ENCODE data around the gene ZNF862. TPM values are rescaled to one million over a fixed set of nuclear protein-coding genes. Genes with fewer than 3 reads are reported as not detected.

Gene ZNF862
- total RNA-seq, 2 donors from 2014 or later = 18.8 to 19.1 TPM

DNA sequence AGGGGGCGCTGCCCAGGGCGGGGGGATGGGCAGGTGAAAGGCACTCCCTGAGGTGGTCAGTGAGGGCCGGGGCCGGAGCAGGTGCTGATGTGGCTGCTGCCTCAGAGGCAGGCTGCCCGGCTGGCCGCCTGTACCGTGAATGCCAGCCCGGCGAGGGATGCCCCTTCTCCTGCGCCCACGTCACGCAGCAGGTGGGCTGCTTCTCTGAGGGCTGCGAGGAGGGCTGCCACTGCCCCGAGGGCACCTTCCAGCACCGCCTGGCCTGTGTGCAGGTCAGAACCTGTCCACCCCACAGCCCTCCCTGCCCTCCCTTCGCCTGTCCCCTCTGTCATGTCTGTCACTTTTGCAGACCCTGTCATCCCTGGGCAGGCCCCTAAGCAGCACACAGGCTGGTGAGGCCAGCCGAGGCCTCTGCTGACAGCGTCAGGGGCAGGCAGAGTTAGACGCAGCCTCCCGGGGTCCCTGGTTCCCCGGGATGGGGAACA lies 21.9 kb upstream of the ZNF862 start:
- no peak overlapping the region for H3K4me3 Mint-ChIP-seq

DNA sequence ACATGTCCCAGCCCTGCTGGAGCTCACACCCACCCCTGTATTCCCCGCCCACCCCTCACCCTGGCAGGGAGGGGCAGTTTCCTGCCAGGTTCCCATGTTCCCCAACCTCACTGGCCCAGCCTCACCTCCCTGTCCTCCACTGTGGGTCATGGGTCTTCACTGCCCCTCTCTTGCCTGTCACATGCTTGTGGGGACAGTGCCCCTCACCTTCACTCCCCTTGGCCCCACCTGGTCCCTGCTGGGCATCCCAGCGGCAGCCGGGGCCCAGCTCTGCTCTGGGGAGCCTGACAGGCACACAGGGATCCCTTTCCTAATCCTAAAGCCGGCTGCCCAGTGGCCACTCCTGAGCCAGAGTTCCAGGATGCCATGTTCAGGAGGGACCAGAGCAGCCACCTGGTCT lies 21.4 kb upstream of the ZNF862 start:
- H3K9me3 Mint-ChIP-seq = no peaks in the 10 kb centered on the region
- no peaks in the 10 kb centered on the region for H3K36me3 Mint-ChIP-seq
- no peaks in the 10 kb centered on the region for H3K4me1 Mint-ChIP-seq (ENCODE audit: low read depth in 2 of 2)
- DNase-seq (ENCODE audit: low spot score) (no peak), ATAC-seq (no peak)
- H3K4me3 Mint-ChIP-seq = no peak overlapping the region
- H3K27me3 Mint-ChIP-seq = no peaks in the 10 kb centered on the region
- no peak overlapping the region for H3K27ac Mint-ChIP-seq

More for the DNA sequence above, 21.9 kb upstream of the ZNF862 start:
- H3K36me3 Mint-ChIP-seq = no peaks in the 10 kb centered on the region
- H3K27me3 Mint-ChIP-seq = no peaks in the 10 kb centered on the region
- DNase-seq (ENCODE audit: low spot score) = no peak
- no peaks in the 10 kb centered on the region for H3K4me1 Mint-ChIP-seq (ENCODE audit: low read depth in 2 of 2)
- H3K9me3 Mint-ChIP-seq = no peaks in the 10 kb centered on the region
- no peak overlapping the region for H3K27ac Mint-ChIP-seq
- ATAC-seq = no peak

DNA sequence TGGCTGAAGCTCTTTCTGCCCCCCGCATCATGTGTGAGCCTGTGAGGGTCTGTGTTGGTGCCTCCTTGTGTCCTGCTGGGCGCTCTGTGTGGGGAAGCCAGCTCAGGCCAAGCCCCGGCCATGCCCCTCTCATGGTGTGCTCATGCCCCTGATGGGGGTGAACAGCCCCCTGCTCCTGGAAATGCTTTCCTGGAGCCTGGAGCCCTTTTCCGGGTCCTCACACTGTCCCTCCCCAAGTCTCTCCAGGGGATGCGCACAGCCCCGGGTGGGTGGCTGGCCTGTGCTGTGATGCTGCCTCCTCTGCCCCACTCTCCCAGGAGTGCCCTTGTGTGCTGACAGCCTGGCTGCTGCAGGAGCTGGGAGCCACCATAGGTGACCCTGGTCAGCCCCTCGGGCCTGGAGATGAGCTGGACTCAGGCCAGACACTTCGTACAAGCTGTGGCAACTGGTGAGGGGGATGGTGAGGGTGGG lies 20.8 kb upstream of the ZNF862 start:
- ATAC-seq = no peak
- DNase-seq (ENCODE audit: low spot score) = no peak

DNA sequence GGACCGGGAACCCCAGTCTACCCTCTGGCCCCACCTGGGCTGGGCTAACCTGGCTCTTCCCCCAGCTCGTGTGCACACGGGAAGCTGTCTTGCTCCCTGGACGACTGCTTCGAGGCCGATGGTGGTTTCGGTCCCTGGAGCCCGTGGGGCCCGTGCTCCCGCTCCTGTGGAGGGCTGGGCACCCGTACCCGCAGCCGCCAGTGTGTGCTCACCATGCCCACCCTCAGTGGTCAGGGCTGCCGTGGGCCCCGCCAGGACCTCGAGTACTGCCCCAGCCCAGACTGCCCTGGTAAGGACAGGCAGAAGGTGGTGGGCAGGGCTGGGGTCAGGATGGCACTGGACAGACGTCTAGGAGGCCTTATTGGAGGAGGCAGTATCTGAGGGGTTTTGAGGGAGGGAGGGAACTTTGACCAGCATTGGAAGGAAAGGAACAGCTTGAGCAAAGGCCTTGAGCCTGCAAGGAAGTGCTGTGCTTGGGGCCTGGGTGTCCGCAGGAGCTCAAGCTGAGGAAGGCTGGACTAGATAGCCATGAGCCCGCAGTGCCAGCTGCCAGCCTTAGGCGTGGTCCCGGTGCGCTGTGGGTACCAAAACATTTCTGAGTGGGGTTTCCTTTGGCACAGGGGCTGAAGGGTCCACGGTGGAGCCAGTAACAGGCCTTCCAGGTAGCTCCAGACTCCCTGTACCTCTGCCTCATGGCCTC lies 20.2 kb upstream of the ZNF862 start:
- no peaks in the 10 kb centered on the region for H3K4me1 Mint-ChIP-seq (ENCODE audit: low read depth in 2 of 2)
- DNase-seq (ENCODE audit: low spot score) (no peak), ATAC-seq (no peak)
- H3K36me3 Mint-ChIP-seq = no peaks in the 10 kb centered on the region
- no peaks in the 10 kb centered on the region for H3K9me3 Mint-ChIP-seq
- no peaks in the 10 kb centered on the region for H3K27me3 Mint-ChIP-seq
- no peak overlapping the region for H3K27ac Mint-ChIP-seq
- no peak overlapping the region for H3K4me3 Mint-ChIP-seq

More for the DNA sequence above, 20.8 kb upstream of the ZNF862 start:
- Mint-ChIP-seq H3K27me3 (no peaks in the 10 kb centered on the region), H3K4me3 (no peak overlapping the region), H3K4me1 (ENCODE audit: low read depth in 2 of 2) (no peaks in the 10 kb centered on the region), H3K27ac (no peak overlapping the region), H3K36me3 (no peaks in the 10 kb centered on the region), H3K9me3 (no peaks in the 10 kb centered on the region)

DNA sequence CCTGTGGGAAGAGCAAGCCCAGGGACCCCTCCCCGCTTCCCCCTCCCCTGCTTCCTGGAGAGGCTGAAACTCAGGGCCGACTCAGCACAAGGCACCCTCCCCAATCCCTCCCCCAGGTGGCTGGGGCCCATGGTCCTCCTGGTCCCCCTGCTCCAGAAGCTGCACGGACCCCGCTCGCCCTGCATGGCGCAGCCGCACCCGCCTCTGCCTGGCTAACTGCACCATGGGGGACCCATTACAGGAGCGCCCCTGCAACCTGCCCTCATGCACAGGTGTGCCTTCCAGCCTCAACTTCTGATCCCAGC lies 19.7 kb upstream of the ZNF862 start:
- no peak overlapping the region for H3K27ac Mint-ChIP-seq
- DNase-seq (ENCODE audit: low spot score) = no peak
- no peaks in the 10 kb centered on the region for H3K9me3 Mint-ChIP-seq
- H3K27me3 Mint-ChIP-seq = no peaks in the 10 kb centered on the region
- no peak overlapping the region for H3K4me3 Mint-ChIP-seq
- ATAC-seq = no peak
- no peaks in the 10 kb centered on the region for H3K36me3 Mint-ChIP-seq
- no peaks in the 10 kb centered on the region for H3K4me1 Mint-ChIP-seq (ENCODE audit: low read depth in 2 of 2)

DNA sequence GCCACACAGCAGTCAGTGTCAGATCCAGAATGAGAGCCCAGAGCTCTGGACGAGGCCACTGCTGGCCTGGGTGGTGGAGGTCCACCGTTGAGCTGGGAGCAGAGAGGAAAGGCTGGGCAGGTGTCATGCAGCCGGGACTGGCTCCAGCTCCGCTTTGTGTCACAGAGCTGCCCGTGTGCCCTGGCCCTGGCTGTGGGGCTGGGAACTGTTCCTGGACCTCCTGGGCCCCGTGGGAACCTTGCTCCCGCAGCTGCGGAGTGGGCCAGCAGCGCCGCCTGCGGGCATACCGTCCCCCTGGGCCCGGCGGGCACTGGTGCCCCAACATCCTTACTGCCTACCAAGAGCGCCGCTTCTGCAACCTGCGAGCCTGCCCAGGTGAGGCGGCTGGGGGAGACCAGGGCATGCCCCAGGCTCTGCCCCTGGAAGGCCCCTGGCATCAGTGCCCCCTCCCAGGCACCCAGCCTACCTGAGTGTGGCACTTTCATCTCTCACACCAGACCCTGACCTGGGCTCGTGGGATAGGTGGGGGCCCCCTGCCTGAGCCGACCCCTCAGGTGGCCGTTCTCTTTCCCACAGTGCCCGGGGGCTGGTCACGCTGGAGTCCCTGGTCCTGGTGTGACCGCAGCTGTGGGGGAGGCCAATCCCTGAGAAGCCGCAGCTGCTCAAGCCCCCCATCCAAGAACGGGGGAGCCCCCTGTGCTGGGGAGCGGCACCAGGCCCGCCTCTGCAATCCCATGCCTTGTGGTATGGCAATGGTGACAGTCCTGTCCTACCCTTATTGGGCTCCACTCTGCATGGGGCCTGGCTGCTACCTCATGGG lies 18.8 kb upstream of the ZNF862 start:
- Mint-ChIP-seq H3K4me1 (ENCODE audit: low read depth in 2 of 2) (no peaks in the 10 kb centered on the region), H3K9me3 (no peaks in the 10 kb centered on the region), H3K4me3 (no peak overlapping the region), H3K27me3 (no peaks in the 10 kb centered on the region), H3K27ac (no peak overlapping the region), H3K36me3 (no peaks in the 10 kb centered on the region)
- ATAC-seq = no peak
- DNase-seq (ENCODE audit: low spot score) = no peak

DNA sequence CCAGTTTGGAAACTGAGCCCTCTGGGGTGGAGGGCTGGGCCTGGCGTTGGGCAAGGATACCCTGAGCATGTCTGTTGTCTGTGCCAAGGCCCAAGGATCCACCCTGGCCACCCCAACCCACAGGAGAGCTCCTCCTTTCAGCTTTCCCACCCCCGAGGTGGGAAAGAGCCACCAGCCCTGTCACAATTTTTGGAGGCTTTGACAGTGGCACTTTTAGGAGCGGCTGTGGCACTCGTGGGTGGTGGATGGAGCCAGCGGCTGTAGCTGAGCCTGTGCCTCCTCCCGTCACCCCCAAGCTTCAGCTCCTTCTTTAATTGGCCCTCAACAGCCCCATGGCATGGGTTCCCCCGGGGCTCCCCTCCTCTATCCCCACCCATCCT lies 18.2 kb upstream of the ZNF862 start:
- ATAC-seq = no peak
- no peak for DNase-seq (ENCODE audit: low spot score)
- no peaks in the 10 kb centered on the region for H3K27me3 Mint-ChIP-seq
- H3K36me3 Mint-ChIP-seq = no peaks in the 10 kb centered on the region
- H3K9me3 Mint-ChIP-seq = no peaks in the 10 kb centered on the region
- H3K4me3 Mint-ChIP-seq = no peak overlapping the region
- no peak overlapping the region for H3K27ac Mint-ChIP-seq
- H3K4me1 Mint-ChIP-seq (ENCODE audit: low read depth in 2 of 2) = no peaks in the 10 kb centered on the region

DNA sequence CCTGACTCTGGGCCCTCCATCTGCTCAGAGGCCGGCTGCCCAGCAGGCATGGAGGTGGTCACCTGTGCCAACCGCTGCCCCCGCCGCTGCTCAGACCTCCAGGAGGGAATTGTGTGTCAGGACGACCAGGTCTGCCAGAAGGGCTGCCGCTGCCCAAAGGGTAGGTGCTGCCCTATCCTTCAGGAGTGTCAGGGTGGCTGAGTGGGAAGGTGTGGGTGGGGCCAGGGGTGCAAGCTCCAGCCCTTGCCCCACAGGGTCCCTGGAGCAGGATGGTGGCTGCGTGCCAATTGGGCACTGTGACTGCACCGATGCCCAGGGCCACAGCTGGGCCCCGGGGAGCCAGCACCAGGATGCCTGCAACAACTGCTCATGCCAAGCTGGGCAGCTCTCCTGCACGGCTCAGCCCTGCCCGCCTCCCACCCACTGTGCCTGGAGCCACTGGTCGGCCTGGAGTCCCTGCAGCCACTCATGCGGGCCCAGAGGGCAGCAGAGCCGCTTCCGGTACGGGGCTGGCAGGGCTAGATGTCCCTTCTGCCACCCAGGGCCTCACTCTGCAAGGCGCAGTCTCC lies 17.5 kb upstream of the ZNF862 start:
- Mint-ChIP-seq H3K27ac (no peak overlapping the region), H3K4me1 (ENCODE audit: low read depth in 2 of 2) (no peaks in the 10 kb centered on the region), H3K9me3 (no peaks in the 10 kb centered on the region), H3K27me3 (no peaks in the 10 kb centered on the region), H3K36me3 (no peaks in the 10 kb centered on the region), H3K4me3 (no peak overlapping the region)
- ATAC-seq = no peak
- DNase-seq (ENCODE audit: low spot score) = no peak

DNA sequence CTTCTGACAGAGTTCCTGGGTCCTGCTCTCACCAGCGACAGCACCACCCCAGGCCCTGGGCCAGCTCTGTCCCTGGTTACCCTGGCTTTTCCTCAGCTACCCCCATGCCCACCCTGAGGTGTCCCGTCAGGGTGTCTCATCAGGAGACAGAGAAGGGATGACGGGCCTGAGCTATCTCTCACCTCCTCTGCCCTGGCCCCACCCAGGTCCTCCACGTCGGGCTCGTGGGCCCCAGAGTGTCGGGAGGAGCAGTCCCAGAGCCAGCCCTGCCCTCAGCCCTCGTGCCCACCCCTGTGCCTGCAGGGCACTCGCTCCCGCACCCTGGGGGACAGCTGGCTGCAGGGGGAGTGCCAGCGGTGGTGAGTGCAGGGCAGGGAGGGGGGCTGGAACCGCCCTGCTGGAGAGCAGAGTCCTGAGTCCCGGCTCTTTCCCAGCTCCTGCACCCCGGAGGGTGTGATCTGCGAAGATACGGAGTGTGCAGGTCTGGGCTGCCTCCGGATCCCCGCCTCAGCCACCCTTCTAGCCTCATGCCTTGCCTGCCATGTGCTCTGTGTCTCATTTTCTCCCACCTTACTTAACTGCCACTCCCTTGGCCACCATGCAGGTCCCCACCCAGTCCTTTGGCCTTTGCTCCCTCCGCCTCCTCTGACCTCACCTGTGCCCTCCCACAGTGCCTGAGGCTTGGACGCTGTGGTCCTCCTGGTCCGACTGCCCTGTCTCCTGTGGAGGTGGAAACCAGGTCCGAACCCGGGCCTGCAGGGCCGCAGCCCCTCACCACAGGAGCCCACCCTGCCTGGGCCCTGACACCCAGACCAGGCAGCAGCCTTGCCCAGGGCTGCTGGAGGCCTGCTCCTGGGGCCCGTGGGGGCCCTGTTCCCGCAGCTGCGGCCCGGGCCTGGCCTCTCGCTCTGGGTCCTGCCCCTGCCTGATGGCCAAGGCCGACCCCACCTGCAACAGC lies 16.7 kb upstream of the ZNF862 start:
- H3K36me3 Mint-ChIP-seq = no peaks in the 10 kb centered on the region
- no peak overlapping the region for H3K4me3 Mint-ChIP-seq
- no peak for ATAC-seq

DNA sequence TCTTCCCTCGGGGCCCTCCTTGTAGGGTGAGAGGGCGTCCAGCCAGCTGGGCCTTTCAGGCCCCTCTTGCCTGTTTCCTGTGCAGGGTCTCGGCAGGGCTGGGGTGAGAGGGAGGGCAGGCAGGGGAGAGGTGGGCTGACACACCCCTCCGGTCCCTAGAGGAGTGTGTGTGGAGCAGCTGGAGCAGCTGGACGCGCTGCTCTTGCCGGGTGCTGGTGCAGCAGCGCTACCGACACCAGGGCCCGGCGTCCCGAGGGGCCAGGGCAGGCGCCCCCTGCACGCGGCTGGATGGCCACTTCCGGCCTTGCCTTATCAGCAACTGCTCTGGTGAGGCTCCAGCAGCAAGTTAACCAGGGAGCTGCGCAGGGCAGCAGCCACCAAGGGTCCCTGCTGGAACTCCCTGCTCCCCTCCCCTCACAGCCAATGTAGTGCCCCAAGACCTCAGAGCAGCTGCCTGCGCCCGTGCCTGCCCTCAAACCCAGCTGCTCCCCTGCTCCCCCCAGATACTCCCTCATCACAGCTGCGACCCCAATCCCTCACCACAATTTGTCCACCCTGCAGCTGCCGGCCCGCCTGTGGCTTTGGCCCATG lies 15.7 kb upstream of the ZNF862 start:
- H3K4me1 Mint-ChIP-seq (ENCODE audit: low read depth in 2 of 2) = no peaks in the 10 kb centered on the region
- DNase-seq (ENCODE audit: low spot score) (no peak), ATAC-seq (no peak)
- no peak overlapping the region for H3K27ac Mint-ChIP-seq
- H3K4me3 Mint-ChIP-seq = no peak overlapping the region
- H3K27me3 Mint-ChIP-seq = no peaks in the 10 kb centered on the region
- no peaks in the 10 kb centered on the region for H3K9me3 Mint-ChIP-seq
- H3K36me3 Mint-ChIP-seq = no peaks in the 10 kb centered on the region

More for the DNA sequence above, 16.7 kb upstream of the ZNF862 start:
- Mint-ChIP-seq H3K27me3 (no peaks in the 10 kb centered on the region), H3K27ac (no peak overlapping the region), H3K9me3 (no peaks in the 10 kb centered on the region), H3K4me1 (ENCODE audit: low read depth in 2 of 2) (no peaks in the 10 kb centered on the region)
- DNase-seq (ENCODE audit: low spot score) = peak; percentile 60

DNA sequence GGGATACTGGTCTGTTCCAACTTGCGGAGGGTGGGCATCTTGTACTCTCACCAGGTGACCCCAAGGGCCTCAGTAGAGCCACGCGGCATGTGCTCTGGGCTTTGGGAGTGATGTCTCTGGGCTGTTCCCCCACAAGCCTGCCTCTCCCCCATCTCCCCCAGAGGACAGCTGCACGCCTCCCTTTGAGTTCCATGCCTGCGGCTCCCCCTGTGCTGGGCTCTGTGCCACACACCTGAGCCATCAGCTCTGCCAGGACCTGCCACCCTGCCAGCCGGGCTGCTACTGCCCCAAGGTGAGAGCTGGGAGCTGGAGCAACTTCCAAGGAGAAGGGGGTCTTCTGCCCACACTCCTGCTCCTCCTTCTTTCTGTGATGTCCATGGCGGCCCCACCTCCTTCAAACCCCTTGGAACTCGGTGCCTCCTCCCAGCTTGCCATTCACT lies 15.0 kb upstream of the ZNF862 start:
- H3K27ac Mint-ChIP-seq = no peak overlapping the region
- H3K4me1 Mint-ChIP-seq (ENCODE audit: low read depth in 2 of 2) = no peaks in the 10 kb centered on the region

DNA sequence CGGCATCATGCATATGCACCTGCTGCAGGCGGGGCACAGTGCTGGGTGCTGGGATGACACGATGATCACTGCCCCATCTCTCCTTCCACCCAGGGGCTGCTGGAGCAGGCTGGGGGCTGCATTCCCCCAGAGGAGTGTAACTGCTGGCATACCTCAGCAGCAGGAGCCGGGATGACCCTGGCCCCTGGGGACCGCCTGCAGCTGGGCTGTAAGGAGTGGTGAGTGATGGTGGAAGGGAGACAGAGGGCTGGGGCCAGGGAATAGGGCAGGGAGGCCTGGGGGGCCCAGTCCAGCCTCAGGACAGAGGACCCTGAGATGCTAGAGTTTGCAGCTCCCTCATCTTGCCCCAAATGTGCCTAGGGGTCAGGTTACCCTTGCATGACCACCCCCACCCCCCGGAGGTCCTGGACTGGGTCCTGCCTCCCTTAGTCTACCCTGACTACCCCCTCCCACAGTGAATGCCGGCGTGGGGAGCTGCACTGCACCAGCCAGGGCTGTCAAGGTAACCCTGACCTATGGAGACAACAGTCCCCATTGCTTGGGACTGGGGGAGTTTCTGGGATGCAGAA lies 14.5 kb upstream of the ZNF862 start:
- Mint-ChIP-seq H3K27ac (no peak overlapping the region), H3K9me3 (no peaks in the 10 kb centered on the region), H3K36me3 (no peaks in the 10 kb centered on the region), H3K27me3 (no peaks in the 10 kb centered on the region), H3K4me1 (ENCODE audit: low read depth in 2 of 2) (no peaks in the 10 kb centered on the region), H3K4me3 (no peak overlapping the region)
- DNase-seq (ENCODE audit: low spot score) (no peak), ATAC-seq (no peak)

More for the DNA sequence above, 15.0 kb upstream of the ZNF862 start:
- no peaks in the 10 kb centered on the region for H3K27me3 Mint-ChIP-seq
- no peak overlapping the region for H3K4me3 Mint-ChIP-seq
- DNase-seq (ENCODE audit: low spot score) (no peak), ATAC-seq (no peak)
- no peaks in the 10 kb centered on the region for H3K9me3 Mint-ChIP-seq
- H3K36me3 Mint-ChIP-seq = no peaks in the 10 kb centered on the region

DNA sequence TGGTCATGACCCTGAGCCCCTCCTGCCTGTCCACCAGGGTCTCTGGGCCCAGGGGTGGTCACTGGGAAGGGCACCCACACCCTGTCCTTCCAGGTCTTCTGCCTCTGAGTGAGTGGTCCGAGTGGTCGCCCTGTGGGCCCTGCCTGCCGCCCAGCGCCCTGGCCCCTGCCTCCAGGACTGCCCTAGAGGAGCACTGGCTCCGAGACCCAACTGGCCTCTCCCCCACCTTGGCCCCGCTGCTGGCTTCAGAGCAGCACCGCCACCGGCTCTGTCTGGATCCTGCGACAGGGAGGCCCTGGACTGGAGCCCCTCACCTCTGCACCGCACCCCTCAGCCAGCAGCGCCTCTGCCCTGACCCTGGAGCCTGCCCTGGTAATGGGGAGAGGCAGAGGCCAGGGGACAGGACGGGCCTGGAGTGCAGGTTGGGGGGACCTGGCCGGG lies 13.9 kb upstream of the ZNF862 start:
- no peak overlapping the region for H3K27ac Mint-ChIP-seq
- DNase-seq (ENCODE audit: low spot score) (no peak), ATAC-seq (no peak)
- H3K4me1 Mint-ChIP-seq (ENCODE audit: low read depth in 2 of 2) = no peaks in the 10 kb centered on the region
- H3K9me3 Mint-ChIP-seq = no peaks in the 10 kb centered on the region
- no peaks in the 10 kb centered on the region for H3K27me3 Mint-ChIP-seq
- no peak overlapping the region for H3K4me3 Mint-ChIP-seq
- H3K36me3 Mint-ChIP-seq = no peaks in the 10 kb centered on the region
